ENCODE data around the gene NPIPA3. TPM values are rescaled to one million over a fixed set of nuclear protein-coding genes. Genes with fewer than 3 reads are reported as not detected.
"Not testable (repeated sequence)": the region's sequence is repeated elsewhere in the genome, so short reads cannot be mapped to it uniquely, and the experiment has no call there.

The NPIPA3 gene
- total and polyA plus RNA-seq, 4 donors: 1.6 to 13.0 (median 6.7) TPM

- Histone ChIP-seq H3K9me3 (ENCODE audit: control insufficient read depth, low read length) (no peaks in the 10 kb centered on the region), H3K4me3 (ENCODE audit: low read length in 2 of 2) (no peak overlapping the region), H3K36me3 (ENCODE audit: control insufficient read depth in 1 of 2, insufficient read depth in 2 of 2, low read length in 1 of 2) (no peaks in the 10 kb centered on the region), H3K27me3 (ENCODE audit: control insufficient read depth in 1 of 2, insufficient read depth in 2 of 2, low read length in 1 of 2) (no peaks in the 10 kb centered on the region), H3K4me1 (ENCODE audit: control insufficient read depth in 1 of 2, insufficient read depth in 2 of 2, low read length in 2 of 2) (no peaks in the 10 kb centered on the region), H3K27ac (ENCODE audit: low read depth in 1 of 2, low read length in 2 of 2) (no peak overlapping the region)
- intact Hi-C loops (cut with DNase I): no loop called here
- WGBS, 2 donors: 78 to 83% methylated on average over 11 of the region's 11 CpGs
- ATAC-seq (ENCODE audit: low FRiP score) (no peak), DNase-seq (peak in 1 of 2 donors; percentile 25)
Measured at GRCh38 chr16:14678748-14679497, 24.3 kb upstream of the NPIPA3 start.

GRCh38 chr16:14680396-14680795 is 22.8 kb upstream of the NPIPA3 start:
- H3K27ac ChIP-seq (ENCODE audit: low read depth in 1 of 2, low read length in 2 of 2); H3K36me3 ChIP-seq (ENCODE audit: control insufficient read depth in 1 of 2, insufficient read depth in 2 of 2, low read length in 1 of 2); H3K9me3 ChIP-seq (ENCODE audit: control insufficient read depth, low read length); H3K4me3 ChIP-seq (ENCODE audit: low read length in 2 of 2); H3K27me3 ChIP-seq (ENCODE audit: control insufficient read depth in 1 of 2, insufficient read depth in 2 of 2, low read length in 1 of 2); H3K4me1 ChIP-seq (ENCODE audit: control insufficient read depth in 1 of 2, insufficient read depth in 2 of 2, low read length in 2 of 2); ATAC-seq (ENCODE audit: low FRiP score); intact Hi-C loops (cut with DNase I): not testable (repeated sequence)
- WGBS, 2 donors: 87 to 88% methylated on average over 7 of the region's 7 CpGs
- peak in 1 of 2 donors; percentile 13 for DNase-seq

- Histone ChIP-seq H3K4me3 (ENCODE audit: low read length in 2 of 2) (no peak overlapping the region), H3K9me3 (ENCODE audit: control insufficient read depth, low read length) (no peaks in the 10 kb centered on the region), H3K27ac (ENCODE audit: low read depth in 1 of 2, low read length in 2 of 2) (no peak overlapping the region), H3K36me3 (ENCODE audit: control insufficient read depth in 1 of 2, insufficient read depth in 2 of 2, low read length in 1 of 2) (no peaks in the 10 kb centered on the region), H3K4me1 (ENCODE audit: control insufficient read depth in 1 of 2, insufficient read depth in 2 of 2, low read length in 2 of 2) (no peaks in the 10 kb centered on the region), H3K27me3 (ENCODE audit: control insufficient read depth in 1 of 2, insufficient read depth in 2 of 2, low read length in 1 of 2) (no peaks in the 10 kb centered on the region)
- WGBS, 2 donors: 96 to 97% methylated on average over 4 of the region's 4 CpGs
- ATAC-seq (ENCODE audit: low FRiP score): no peak
- no peak for DNase-seq
- intact Hi-C loops (cut with DNase I): no loop called here
Measured at GRCh38 chr16:14681115-14681514, 22.1 kb upstream of the NPIPA3 start.

GRCh38 chr16:14682121-14682520 is 21.1 kb upstream of the NPIPA3 start:
- Histone ChIP-seq H3K4me1 (ENCODE audit: control insufficient read depth in 1 of 2, insufficient read depth in 2 of 2, low read length in 2 of 2) (no peaks in the 10 kb centered on the region), H3K27ac (ENCODE audit: low read depth in 1 of 2, low read length in 2 of 2) (no peak overlapping the region), H3K27me3 (ENCODE audit: control insufficient read depth in 1 of 2, insufficient read depth in 2 of 2, low read length in 1 of 2) (no peaks in the 10 kb centered on the region), H3K36me3 (ENCODE audit: control insufficient read depth in 1 of 2, insufficient read depth in 2 of 2, low read length in 1 of 2) (no peaks in the 10 kb centered on the region), H3K9me3 (ENCODE audit: control insufficient read depth, low read length) (no peaks in the 10 kb centered on the region), H3K4me3 (ENCODE audit: low read length in 2 of 2) (no peak overlapping the region)
- ATAC-seq (ENCODE audit: low FRiP score) (no peak), DNase-seq (peak in 1 of 2 donors; percentile 54)
- intact Hi-C loops (cut with DNase I): no loop called here
- 96% methylated on average over 8 of the region's 8 CpGs for WGBS, 2 donors

GRCh38 chr16:14685870-14686793 is 17.1 kb upstream of the NPIPA3 start:
- H3K4me1 ChIP-seq (ENCODE audit: control insufficient read depth in 1 of 2, insufficient read depth in 2 of 2, low read length in 2 of 2); H3K36me3 ChIP-seq (ENCODE audit: control insufficient read depth in 1 of 2, insufficient read depth in 2 of 2, low read length in 1 of 2); H3K27ac ChIP-seq (ENCODE audit: low read depth in 1 of 2, low read length in 2 of 2); H3K27me3 ChIP-seq (ENCODE audit: control insufficient read depth in 1 of 2, insufficient read depth in 2 of 2, low read length in 1 of 2); H3K4me3 ChIP-seq (ENCODE audit: low read length in 2 of 2); ATAC-seq (ENCODE audit: low FRiP score); DNase-seq; H3K9me3 ChIP-seq (ENCODE audit: control insufficient read depth, low read length); intact Hi-C loops (cut with DNase I): not testable (repeated sequence)
- 25 to 27% methylated on average over 15 of the region's 15 CpGs for WGBS, 2 donors

GRCh38 chr16:14694129-14694528 is 9.1 kb upstream of the NPIPA3 start, which contains the start of gene PLA2G10:
Gene PLA2G10 (minus strand): TSS chr16:14694308. CDS start chr16:14694229, 79 bp downstream.
- no CpG with 5 or more reads among the region's 28 CpGs for WGBS, 2 donors
- H3K9me3 ChIP-seq (ENCODE audit: control insufficient read depth, low read length); ATAC-seq (ENCODE audit: low FRiP score); H3K4me3 ChIP-seq (ENCODE audit: low read length in 2 of 2); intact Hi-C loops (cut with DNase I); H3K27me3 ChIP-seq (ENCODE audit: control insufficient read depth in 1 of 2, insufficient read depth in 2 of 2, low read length in 1 of 2); H3K4me1 ChIP-seq (ENCODE audit: control insufficient read depth in 1 of 2, insufficient read depth in 2 of 2, low read length in 2 of 2); H3K27ac ChIP-seq (ENCODE audit: low read depth in 1 of 2, low read length in 2 of 2); H3K36me3 ChIP-seq (ENCODE audit: control insufficient read depth in 1 of 2, insufficient read depth in 2 of 2, low read length in 1 of 2); DNase-seq: not testable (repeated sequence)

GRCh38 chr16:14701859-14702258 is 1.4 kb upstream of the NPIPA3 start:
- H3K4me3 ChIP-seq (ENCODE audit: low read length in 2 of 2); ATAC-seq (ENCODE audit: low FRiP score); H3K36me3 ChIP-seq (ENCODE audit: control insufficient read depth in 1 of 2, insufficient read depth in 2 of 2, low read length in 1 of 2); H3K4me1 ChIP-seq (ENCODE audit: control insufficient read depth in 1 of 2, insufficient read depth in 2 of 2, low read length in 2 of 2); H3K9me3 ChIP-seq (ENCODE audit: control insufficient read depth, low read length); H3K27ac ChIP-seq (ENCODE audit: low read depth in 1 of 2, low read length in 2 of 2); DNase-seq; H3K27me3 ChIP-seq (ENCODE audit: control insufficient read depth in 1 of 2, insufficient read depth in 2 of 2, low read length in 1 of 2); intact Hi-C loops (cut with DNase I): not testable (repeated sequence)
- WGBS, 2 donors: 59 to 63% methylated on average over 1 to 2 of the region's 7 CpGs

- not testable (repeated sequence) for H3K27ac ChIP-seq (ENCODE audit: low read depth in 1 of 2, low read length in 2 of 2)
Measured at GRCh38 chr16:14702672-14703071, 539 bp upstream of the NPIPA3 start.

More at GRCh38 chr16:14702672-14703071, 539 bp upstream of the NPIPA3 start:
- H3K27me3 ChIP-seq (ENCODE audit: control insufficient read depth in 1 of 2, insufficient read depth in 2 of 2, low read length in 1 of 2); H3K4me3 ChIP-seq (ENCODE audit: low read length in 2 of 2); intact Hi-C loops (cut with DNase I); H3K9me3 ChIP-seq (ENCODE audit: control insufficient read depth, low read length); H3K4me1 ChIP-seq (ENCODE audit: control insufficient read depth in 1 of 2, insufficient read depth in 2 of 2, low read length in 2 of 2); H3K36me3 ChIP-seq (ENCODE audit: control insufficient read depth in 1 of 2, insufficient read depth in 2 of 2, low read length in 1 of 2); ATAC-seq (ENCODE audit: low FRiP score); DNase-seq: not testable (repeated sequence)
- WGBS, 2 donors: no CpG with 5 or more reads among the region's 11 CpGs
